Neutrophil (primary cell): ENCODE results near the gene GTF2IRD1.

Experiments
- H3K27ac ChIP-seq: fragments of 200-600 bp; sonication (generic); 2 replicates; pipeline ENCODE4 v1.5.1; 2016; ENCODE audit warnings: mild to moderate bottlenecking, moderate library complexity
- H3K27me3 ChIP-seq: fragments of 200-600 bp; sonication (generic); 2 replicates; pipeline ENCODE4 v1.6.0; 2016; ENCODE audit warnings: mild to moderate bottlenecking
- H3K36me3 ChIP-seq: fragments of 200-600 bp; sonication (generic); 2 replicates; pipeline ENCODE4 v1.5.1; 2017
- H3K4me1 ChIP-seq, 2 experiments: fragments of 200-600 bp in 1 of 2; sonication (generic) in 1 of 2; 1 replicate in 1 of 2; 2 replicates in 1 of 2; pipeline versions ENCODE4 v1.5.1 to v1.6.1; 2013 to 2016; ENCODE audit warnings: low read depth in 1 of 2, low read length in 1 of 2, mild to moderate bottlenecking in 1 of 2, moderate library complexity in 1 of 2; ENCODE audit not compliant: control insufficient read depth in 1 of 2, insufficient read depth in 1 of 2
- H3K4me3 ChIP-seq, 2 experiments: fragments of 200-600 bp in 1 of 2; sonication (generic) in 1 of 2; 1 replicate in 1 of 2; 2 replicates in 1 of 2; pipeline ENCODE4 v1.5.1; 2013 to 2016; ENCODE audit warnings: low read depth in 1 of 2, low read length in 1 of 2, mild to moderate bottlenecking in 1 of 2, moderate library complexity in 1 of 2
- H3K9me3 ChIP-seq: fragments of 200-600 bp; sonication (generic); 2 replicates; pipeline ENCODE4 v1.5.1; 2016
- CTCF ChIP-seq: fragments of 200-600 bp; sonication (generic); IDR thresholded peaks from 2 replicates; pipeline ENCODE4 v1.5.1; 2016; ENCODE audit warnings: antibody characterized with exemption

GTF2IRD1 gene

GRCh38 chr7:74623135-74623534, 169.4 kb downstream of the GTF2IRD1 start:
- Histone ChIP-seq H3K36me3 (no peaks in the 10 kb centered on the region), H3K4me1 (peaks cover under 1% of the 10 kb centered on the region in 2 experiments), H3K4me3 (no peak overlapping the region), H3K27ac (no peak overlapping the region), H3K9me3 (no peaks in the 10 kb centered on the region), H3K27me3 (no peaks in the 10 kb centered on the region)
- TF ChIP-seq CTCF, result no peak

GRCh38 chr7:74625446-74625845, 171.7 kb downstream of the GTF2IRD1 start:
- no peak overlapping the region for H3K27ac ChIP-seq
- TF ChIP-seq CTCF, result no peak
- H3K36me3 ChIP-seq, result no peaks in the 10 kb centered on the region
- H3K9me3 ChIP-seq, result no peaks in the 10 kb centered on the region
- H3K4me3 ChIP-seq, result no peak overlapping the region
- H3K27me3 ChIP-seq, result no peaks in the 10 kb centered on the region
- H3K4me1 ChIP-seq, result no peaks in the 10 kb centered on the region

- Histone ChIP-seq H3K4me1 (no peaks in the 10 kb centered on the region), H3K27ac (no peak overlapping the region), H3K9me3 (no peaks in the 10 kb centered on the region), H3K4me3 (no peak overlapping the region), H3K36me3 (no peaks in the 10 kb centered on the region), H3K27me3 (no peaks in the 10 kb centered on the region)
- no peak for TF ChIP-seq CTCF
Observed at GRCh38 chr7:74627661-74628411, 174.1 kb downstream of the GTF2IRD1 start.

GRCh38 chr7:74632505-74632904, 178.8 kb downstream of the GTF2IRD1 start:
- no peak for TF ChIP-seq CTCF
- H3K9me3 ChIP-seq, result no peaks in the 10 kb centered on the region
- no peaks in the 10 kb centered on the region for H3K27me3 ChIP-seq
- H3K4me1 ChIP-seq, result no peaks in the 10 kb centered on the region
- no peak overlapping the region for H3K27ac ChIP-seq
- no peaks in the 10 kb centered on the region for H3K36me3 ChIP-seq
- H3K4me3 ChIP-seq, result no peak overlapping the region

- Histone ChIP-seq H3K27me3 (no peaks in the 10 kb centered on the region), H3K36me3 (no peaks in the 10 kb centered on the region), H3K4me3 (no peak overlapping the region), H3K27ac (no peak overlapping the region), H3K9me3 (no peaks in the 10 kb centered on the region), H3K4me1 (no peaks in the 10 kb centered on the region)
- TF ChIP-seq CTCF, result no peak
Observed at GRCh38 chr7:74633451-74633921, 179.8 kb downstream of the GTF2IRD1 start.
